HepG2 (cell line): ENCODE results near the gene POU6F2. TPM values are rescaled to one million over a fixed set of nuclear protein-coding genes. Genes with fewer than 3 reads are reported as not detected.

Experiments
- ATAC-seq: fragments of 200-7000 bp; cut with Tn5 transposase; 3 replicates; pipeline ENCODE4 v1.9.1; 2020; ENCODE audit warnings: mild to moderate bottlenecking, moderate library complexity
- BruUV-seq: library from RNA; stranded (reverse); fragments of 400-500 nt; replicated peaks from 2 replicates; lab custom pipeline; 2021; lab: Mats Ljungman, UMichigan
- CTCF ChIA-PET: fragments of 300-600 bp; formaldehyde crosslinking; extraction: SDS; loops from one replicate; lab custom pipeline; 2021; ENCODE audit warnings: low total read pairs, inconsistent platforms, low intra/inter-chr PET ratio; lab: Yijun Ruan, JAX
- POLR2A ChIA-PET: fragments of 350-600 bp; sonication (Branson Sonifier 250); formaldehyde crosslinking; loops from one replicate; lab custom pipeline; 2020; ENCODE audit warnings: antibody characterized with exemption, inconsistent platforms; lab: Yijun Ruan, JAX
- DNase-seq: peaks from one replicate; pipeline ENCODE4 v3.0.0-alpha.2; 2015; ENCODE audit warnings: low spot score
- FAIRE-seq: peaks from 3 replicates; lab custom pipeline; 2011; peaks lifted over from hg19 to GRCh38; lab: Jason Lieb, UNC
- H2AFZ ChIP-seq: one replicate; pipeline ENCODE4 v1.6.1; 2011; ENCODE audit warnings: low read length, inconsistent platforms
- H3K27ac ChIP-seq: fragments of 300-600 bp; 3 replicates; pipeline ENCODE4 v1.8.0; 2011; ENCODE audit warnings: mixed run types, mild to moderate bottlenecking, mixed read lengths, low read length, inconsistent platforms; ENCODE audit not compliant: insufficient read depth; ENCODE audit errors: extremely low read length
- H3K27me3 ChIP-seq, 2 experiments: fragments of 200-600 bp in 1 of 2; 2 replicates in 1 of 2; 3 replicates in 1 of 2; pipeline versions ENCODE4 v1.6.0 to v1.8.0; 2011; ENCODE audit warnings: low read length in 2 of 2, mild to moderate bottlenecking in 2 of 2, moderate library complexity in 2 of 2, inconsistent platforms in 1 of 2; ENCODE audit not compliant: insufficient read depth in 2 of 2, control insufficient read depth in 1 of 2
- H3K36me3 ChIP-seq, 2 experiments: fragments of 200-600 bp in 1 of 2; replicated peaks in 1 of 2; 2 replicates in 1 of 2; 3 replicates in 1 of 2; pipeline versions ENCODE4 v1.5.1 to v1.8.0; 2011; ENCODE audit warnings: low read length in 2 of 2, inconsistent platforms in 1 of 2; ENCODE audit not compliant: insufficient read depth in 2 of 2, control insufficient read depth in 1 of 2
- H3K4me1 ChIP-seq: 2 replicates; pipeline ENCODE4 v1.5.1; 2012; ENCODE audit warnings: low read length, inconsistent platforms; ENCODE audit not compliant: insufficient read depth
- H3K4me2 ChIP-seq: 2 replicates; pipeline ENCODE4 v1.6.0; 2011; ENCODE audit warnings: low read depth, low read length, inconsistent platforms
- H3K4me3 ChIP-seq, 3 experiments: fragments of 200-600 bp in 1 of 3; sonication (generic), shearing (Covaris generic) in 1 of 3; replicated peaks in 1 of 3; 2 replicates each; pipeline ENCODE4 v1.5.1; 2011 to 2016; ENCODE audit warnings: low read length in 3 of 3, inconsistent platforms in 2 of 3, low read depth in 2 of 3, mild to moderate bottlenecking in 2 of 3, control low read depth in 1 of 3, mixed read lengths in 1 of 3; ENCODE audit not compliant: insufficient read depth in 1 of 3
- H3K79me2 ChIP-seq: one replicate; pipeline ENCODE4 v1.6.1; 2011; ENCODE audit warnings: low read length, inconsistent platforms; ENCODE audit not compliant: insufficient read depth
- H3K9ac ChIP-seq: 2 replicates; pipeline ENCODE4 v1.6.0; 2011; ENCODE audit warnings: mild to moderate bottlenecking, low read depth, low read length, inconsistent platforms; ENCODE audit not compliant: insufficient read depth
- H3K9me3 ChIP-seq: 2 replicates; pipeline ENCODE4 v1.5.1; 2012; ENCODE audit warnings: mild to moderate bottlenecking, low read length
- H4K20me1 ChIP-seq: 2 replicates; pipeline ENCODE4 v1.6.0; 2011; ENCODE audit warnings: inconsistent platforms, mild to moderate bottlenecking, low read length, moderate library complexity; ENCODE audit not compliant: insufficient read depth
- HOXA7 ChIP-seq: sonication (generic); formaldehyde crosslinking; IDR thresholded peaks from 2 replicates; pipeline ENCODE4 v1.8.1; 2022; ENCODE audit warnings: mild to moderate bottlenecking, missing genetic modification reagents, moderate library complexity
- TRIM24 ChIP-seq: sonication (generic); formaldehyde crosslinking; IDR thresholded peaks from 2 replicates; pipeline ENCODE4 v1.8.0; 2022; ENCODE audit warnings: mild to moderate bottlenecking, missing genetic modification reagents
- whole genome bisulfite sequencing: methylation state at CpG from one replicate; pipeline ENCODE4 v1.1.6; 2017; ENCODE audit warnings: low lambda C conversion rate; 5-methylcytosine and 5-hydroxymethylcytosine counted together
- in situ Hi-C: cut with HindIII; loops from 2 replicates; pipeline ENCODE4 v1.10.0; 2017; ENCODE audit warnings: low pct_unique_long_range_greater_than_20kb; ENCODE audit not compliant: extremely low pct_ligation_motif_present
- intact Hi-C: fragments of 100-400 bp; cut with micrococcal nuclease; formaldehyde crosslinking; loops from one replicate; pipeline ENCODE4 v1.10.0; 2022; ENCODE audit not compliant: unreplicated experiment
- polyA plus RNA-seq, 8 experiments: library from polyadenylated mRNA; depleted of rRNA in 3 of 8; stranded (reverse) in 7 of 8; unstranded in 1 of 8; fragments of >200 nt; fragmentation: Illumina TruSeq in 4 of 8; extraction: Trizol in 4 of 8; gene quantifications; 2 replicates each; pipeline versions ENCODE4 v1.2.1 to v1.2.3, GENCODE V29; 2011 to 2016; ENCODE audit warnings: low read depth in 4 of 8, missing spikeins in 1 of 8, mixed read lengths in 1 of 8; ENCODE audit not compliant: insufficient read depth in 1 of 8
- total RNA-seq, 5 experiments: library from RNA; depleted of rRNA; stranded (reverse); fragments of >200 nt; fragmentation: Illumina TruSeq; extraction: Trizol; gene quantifications; 2 replicates each; pipeline ENCODE4 v1.2.3, GENCODE V29; 2016; ENCODE audit warnings: low read depth in 1 of 5
- TF ChIP-seq, protein P1 (sequence below): sonication (generic); formaldehyde crosslinking; IDR thresholded peaks from 2 replicates; pipeline ENCODE4 v1.5.1; 2020; ENCODE audit warnings: missing genetic modification reagents, mild to moderate bottlenecking, borderline replicate concordance
- TF ChIP-seq, protein P2 (sequence below): sonication (generic); formaldehyde crosslinking; IDR thresholded peaks from 2 replicates; pipeline ENCODE4 v1.5.0; 2020; ENCODE audit warnings: mild to moderate bottlenecking, missing genetic modification reagents

Gene POU6F2
- total and polyA plus RNA-seq, 2 of the 13 experiments (the other 11 are each of a cell fraction or from before 2014, with no cell fraction given): not detected

DNA sequence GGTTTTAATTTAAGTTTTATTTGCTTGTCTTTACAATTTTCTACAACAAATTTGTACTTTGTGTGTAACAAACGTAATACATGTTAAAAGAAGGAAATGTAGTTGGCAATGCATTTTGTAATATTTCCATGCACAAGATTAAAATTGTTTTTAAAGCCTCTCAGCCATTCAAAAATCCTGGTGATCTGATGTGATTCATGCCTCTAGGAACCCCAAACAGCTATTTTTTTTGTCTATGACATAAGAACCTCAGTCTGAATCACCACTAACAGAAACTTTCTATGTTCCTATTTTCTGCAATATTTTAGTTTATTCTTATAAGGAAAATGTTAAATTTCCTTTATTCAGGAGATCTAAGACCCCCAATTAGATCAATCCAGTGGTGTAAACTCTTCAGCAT lies 405.4 kb downstream of the POU6F2 start:
- FAIRE-seq: no peak
- CTCF ChIA-PET: no interaction called here
- no peaks in the 10 kb centered on the region for H3K4me1 ChIP-seq
- H3K4me2 ChIP-seq: no peak overlapping the region
- 0 out of 5 replicates have a peak, but pooled peaks cover 0 to 3% of the 10 kb centered on the region in 2 experiments for H3K27me3 ChIP-seq
- no peak overlapping the region for H3K9ac ChIP-seq
- H2AFZ ChIP-seq: no peak overlapping the region
- TF ChIP-seq TRIM24 (CRISPR knock-in tag) (no peak), HOXA7 (CRISPR knock-in tag) (no peak)
- TF ChIP-seq, protein P1, sequence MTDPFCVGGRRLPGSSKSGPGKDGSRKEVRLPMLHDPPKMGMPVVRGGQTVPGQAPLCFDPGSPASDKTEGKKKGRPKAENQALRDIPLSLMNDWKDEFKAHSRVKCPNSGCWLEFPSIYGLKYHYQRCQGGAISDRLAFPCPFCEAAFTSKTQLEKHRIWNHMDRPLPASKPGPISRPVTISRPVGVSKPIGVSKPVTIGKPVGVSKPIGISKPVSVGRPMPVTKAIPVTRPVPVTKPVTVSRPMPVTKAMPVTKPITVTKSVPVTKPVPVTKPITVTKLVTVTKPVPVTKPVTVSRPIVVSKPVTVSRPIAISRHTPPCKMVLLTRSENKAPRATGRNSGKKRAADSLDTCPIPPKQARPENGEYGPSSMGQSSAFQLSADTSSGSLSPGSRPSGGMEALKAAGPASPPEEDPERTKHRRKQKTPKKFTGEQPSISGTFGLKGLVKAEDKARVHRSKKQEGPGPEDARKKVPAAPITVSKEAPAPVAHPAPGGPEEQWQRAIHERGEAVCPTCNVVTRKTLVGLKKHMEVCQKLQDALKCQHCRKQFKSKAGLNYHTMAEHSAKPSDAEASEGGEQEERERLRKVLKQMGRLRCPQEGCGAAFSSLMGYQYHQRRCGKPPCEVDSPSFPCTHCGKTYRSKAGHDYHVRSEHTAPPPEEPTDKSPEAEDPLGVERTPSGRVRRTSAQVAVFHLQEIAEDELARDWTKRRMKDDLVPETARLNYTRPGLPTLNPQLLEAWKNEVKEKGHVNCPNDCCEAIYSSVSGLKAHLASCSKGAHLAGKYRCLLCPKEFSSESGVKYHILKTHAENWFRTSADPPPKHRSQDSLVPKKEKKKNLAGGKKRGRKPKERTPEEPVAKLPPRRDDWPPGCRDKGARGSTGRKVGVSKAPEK (CRISPR knock-in tag): no peak
- TF ChIP-seq, protein P2, sequence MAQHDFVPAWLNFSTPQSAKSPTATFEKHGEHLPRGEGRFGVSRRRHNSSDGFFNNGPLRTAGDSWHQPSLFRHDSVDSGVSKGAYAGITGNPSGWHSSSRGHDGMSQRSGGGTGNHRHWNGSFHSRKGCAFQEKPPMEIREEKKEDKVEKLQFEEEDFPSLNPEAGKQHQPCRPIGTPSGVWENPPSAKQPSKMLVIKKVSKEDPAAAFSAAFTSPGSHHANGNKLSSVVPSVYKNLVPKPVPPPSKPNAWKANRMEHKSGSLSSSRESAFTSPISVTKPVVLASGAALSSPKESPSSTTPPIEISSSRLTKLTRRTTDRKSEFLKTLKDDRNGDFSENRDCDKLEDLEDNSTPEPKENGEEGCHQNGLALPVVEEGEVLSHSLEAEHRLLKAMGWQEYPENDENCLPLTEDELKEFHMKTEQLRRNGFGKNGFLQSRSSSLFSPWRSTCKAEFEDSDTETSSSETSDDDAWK (CRISPR knock-in tag): no peak
- TF ChIP-seq, all 625 proteins: peak for 0
- no peaks in the 10 kb centered on the region for H4K20me1 ChIP-seq
- no peak overlapping the region for H3K4me3 ChIP-seq
- in situ Hi-C loops (no loop called here), intact Hi-C loops (no loop called here)
- WGBS: 3% methylated on average over 1 of the region's 1 CpG
- no TSS peak for BruUV-seq
- H3K9me3 ChIP-seq: no peaks in the 10 kb centered on the region
- H3K79me2 ChIP-seq: no peaks in the 10 kb centered on the region
- no peak overlapping the region for H3K27ac ChIP-seq
- POLR2A ChIA-PET: no interaction called here
- no peak for DNase-seq
- no peaks in the 10 kb centered on the region for H3K36me3 ChIP-seq
- ATAC-seq: no peak
